Ammon's horn (tissue), 1 donor: ENCODE data around the gene CTNNAL1.
A peak's percentile ranks its signal among the peaks of the same experiment; 100 is the strongest.
"Not testable (repeated sequence)": the region's sequence is repeated elsewhere in the genome, so short reads cannot be mapped to it uniquely, and the experiment has no call there.

ENCODE experiments used
- DNase-seq: peaks from one replicate; pipeline ENCODE4 v3.0.0-alpha.2; 2016; ENCODE audit warnings: low spot score

Gene CTNNAL1

GRCh38 chr9:109012876-109013678, at the start of gene CTNNAL1:
Gene CTNNAL1 (minus strand): TSS chr9:109013499. CDS start chr9:109013442, 57 bp downstream.
- peak; percentile 90 for DNase-seq

- no peak for DNase-seq
Observed at GRCh38 chr9:109062543-109062942, 49.2 kb upstream of the CTNNAL1 start.

- DNase-seq = no peak
Observed at GRCh38 chr9:109060191-109060590, 46.9 kb upstream of the CTNNAL1 start.

- not testable (repeated sequence) for DNase-seq
Observed at GRCh38 chr9:109053121-109053520, 39.8 kb upstream of the CTNNAL1 start.

- no peak for DNase-seq
Observed at GRCh38 chr9:109052416-109052815, 39.1 kb upstream of the CTNNAL1 start.

GRCh38 chr9:109051733-109052132, 38.4 kb upstream of the CTNNAL1 start:
- DNase-seq = no peak

- no peak for DNase-seq
Observed at GRCh38 chr9:109050444-109050843, 37.1 kb upstream of the CTNNAL1 start.

- DNase-seq = peak; percentile 11
Observed at GRCh38 chr9:109048822-109049221, 35.5 kb upstream of the CTNNAL1 start.

- no peak for DNase-seq
Observed at GRCh38 chr9:109047259-109047658, 34.0 kb upstream of the CTNNAL1 start.

- DNase-seq = no peak
Observed at GRCh38 chr9:109046346-109046745, 33.0 kb upstream of the CTNNAL1 start.

- DNase-seq = no peak
Observed at GRCh38 chr9:109043578-109043977, 30.3 kb upstream of the CTNNAL1 start.

- DNase-seq = no peak
Observed at GRCh38 chr9:109040571-109040970, 27.3 kb upstream of the CTNNAL1 start.

- no peak for DNase-seq
Observed at GRCh38 chr9:109039539-109039938, 26.2 kb upstream of the CTNNAL1 start.

- no peak for DNase-seq
Observed at GRCh38 chr9:109037946-109038715, 24.8 kb upstream of the CTNNAL1 start.

GRCh38 chr9:109036744-109037680, 23.7 kb upstream of the CTNNAL1 start:
- no peak for DNase-seq

GRCh38 chr9:109035684-109036423, 22.6 kb upstream of the CTNNAL1 start:
- DNase-seq = no peak

- no peak for DNase-seq
Observed at GRCh38 chr9:109033941-109034700, 20.8 kb upstream of the CTNNAL1 start.

- DNase-seq = no peak
Observed at GRCh38 chr9:109031241-109031640, 17.9 kb upstream of the CTNNAL1 start.

GRCh38 chr9:109030426-109030825, 17.1 kb upstream of the CTNNAL1 start:
- DNase-seq = no peak

- no peak for DNase-seq
Observed at GRCh38 chr9:109028457-109028856, 15.2 kb upstream of the CTNNAL1 start.

- no peak for DNase-seq
Observed at GRCh38 chr9:109027176-109027575, 13.9 kb upstream of the CTNNAL1 start.
